NCI-H2196 (cell line): ENCODE measurements around the gene PDGFRB.

Source experiments
- DNase-seq: peaks from one replicate; lab custom pipeline; 2025; ENCODE audit not compliant: unreplicated experiment; lab: John Stamatoyannopoulos, UW

The PDGFRB gene

DNA sequence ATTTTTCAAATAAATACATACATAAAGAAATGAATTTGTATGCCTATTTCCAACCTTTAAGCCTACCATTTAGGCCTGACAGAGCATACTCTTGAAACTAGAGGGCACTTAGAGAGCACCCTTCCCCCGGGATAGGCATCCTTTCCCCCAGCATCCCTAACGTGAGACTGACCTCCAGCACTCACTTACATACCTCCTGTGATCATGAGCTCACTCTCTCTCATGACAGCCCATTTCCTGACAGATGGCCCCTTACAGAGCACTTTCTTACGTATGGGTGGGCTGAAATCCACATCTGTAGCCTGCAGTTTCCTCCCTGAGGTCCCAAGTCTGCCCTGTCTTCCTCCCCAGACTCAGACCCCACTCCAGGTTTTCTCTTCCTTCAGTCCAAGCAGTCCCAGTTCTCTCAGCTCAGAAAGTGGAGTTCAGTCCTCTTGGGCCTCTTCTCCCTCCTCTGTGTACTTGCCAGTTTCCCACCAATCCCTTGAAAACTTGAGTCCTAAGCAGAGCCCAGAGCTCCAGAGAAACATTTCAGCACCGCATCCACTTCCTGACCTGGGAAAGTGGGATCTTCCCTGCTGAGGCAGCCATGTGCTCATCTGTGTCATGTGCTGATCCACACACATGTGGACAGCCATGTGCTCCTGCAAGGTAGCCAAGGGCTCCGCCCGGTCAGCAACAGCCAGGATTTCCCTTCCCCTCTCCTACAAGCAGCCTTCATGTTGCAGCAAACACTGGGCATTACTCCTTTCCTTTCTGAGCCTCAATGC, 8.8 kb upstream of the PDGFRB start:
- DNase-seq: no peak

DNA sequence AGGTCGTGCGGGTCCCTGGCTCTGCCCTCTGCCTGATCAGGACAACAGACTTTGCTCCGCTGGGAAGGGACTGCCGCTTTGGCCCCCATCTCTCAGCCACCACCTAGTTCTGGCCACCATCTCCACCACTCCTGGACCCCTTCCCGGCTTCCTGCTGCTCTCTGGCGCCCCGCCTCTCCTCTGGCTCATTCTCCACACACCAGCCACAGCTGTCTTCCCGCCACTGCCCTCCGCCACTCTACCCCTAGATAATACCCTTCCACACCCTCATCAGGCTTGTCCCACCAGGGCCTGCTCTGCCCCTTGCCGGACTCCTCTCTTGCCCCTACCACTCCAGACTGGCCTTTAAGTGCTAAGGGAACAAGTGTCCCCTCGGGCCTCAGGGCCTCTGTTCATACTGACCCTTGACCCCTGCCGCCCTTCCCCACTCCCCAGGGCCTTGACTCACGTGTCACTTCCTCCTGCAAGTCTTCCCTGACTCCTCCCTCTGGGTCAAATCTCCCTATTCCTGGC, 8.0 kb upstream of the PDGFRB start:
- DNase-seq: no peak

GRCh38 chr5:150163035-150163434, 7.4 kb upstream of the PDGFRB start:
- DNase-seq: peak; percentile 2

- no peak for DNase-seq
Observed at GRCh38 chr5:150162142-150162513, 6.5 kb upstream of the PDGFRB start.

DNA sequence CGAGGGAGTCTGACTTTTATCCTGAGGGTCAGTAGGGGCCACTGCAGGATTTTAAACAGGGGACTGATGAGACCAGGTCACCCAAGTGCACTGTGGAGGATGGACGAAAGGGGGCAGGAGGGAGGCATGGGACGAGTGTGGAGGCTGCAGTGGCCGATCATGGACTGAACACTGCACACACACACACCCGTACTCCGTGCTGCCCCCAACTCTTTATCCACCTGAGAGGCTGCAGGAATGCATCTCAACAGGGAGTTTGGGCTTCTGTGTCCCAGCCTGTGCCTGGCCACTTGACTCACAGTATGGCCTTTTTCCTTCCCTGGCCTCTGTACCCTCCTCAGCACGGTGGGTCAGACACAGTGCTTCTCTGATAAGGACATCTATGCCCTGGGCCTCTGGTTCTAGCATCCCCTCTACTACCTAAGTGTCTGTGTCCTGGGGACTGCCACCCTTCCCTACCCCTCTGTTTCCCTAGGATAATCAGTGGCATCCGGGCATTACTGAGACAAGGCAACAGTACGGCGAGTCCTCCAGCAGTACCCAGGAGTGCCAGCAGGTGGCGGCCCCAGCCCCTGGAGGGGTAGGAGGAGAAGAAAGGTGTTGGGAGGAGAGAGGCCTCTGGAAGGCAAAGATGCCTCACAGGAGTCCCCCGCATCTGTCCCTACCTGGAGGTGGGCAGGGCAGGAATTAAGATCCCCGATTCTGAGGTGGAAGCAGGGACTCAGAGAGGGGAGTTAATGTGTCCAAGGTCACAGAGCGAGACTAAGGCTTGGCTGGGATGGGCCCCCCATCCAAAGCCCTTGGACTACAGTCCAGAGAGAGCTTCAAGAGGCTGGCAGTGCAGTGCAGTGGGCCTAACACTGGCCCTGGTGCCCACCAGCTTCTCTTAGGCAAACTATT, 5.8 kb upstream of the PDGFRB start:
- peak; percentile 82 for DNase-seq

GRCh38 chr5:150160448-150161081, 4.9 kb upstream of the PDGFRB start:
- DNase-seq: no peak

- no peak for DNase-seq
Observed at GRCh38 chr5:150159741-150160179, 4.1 kb upstream of the PDGFRB start.

DNA sequence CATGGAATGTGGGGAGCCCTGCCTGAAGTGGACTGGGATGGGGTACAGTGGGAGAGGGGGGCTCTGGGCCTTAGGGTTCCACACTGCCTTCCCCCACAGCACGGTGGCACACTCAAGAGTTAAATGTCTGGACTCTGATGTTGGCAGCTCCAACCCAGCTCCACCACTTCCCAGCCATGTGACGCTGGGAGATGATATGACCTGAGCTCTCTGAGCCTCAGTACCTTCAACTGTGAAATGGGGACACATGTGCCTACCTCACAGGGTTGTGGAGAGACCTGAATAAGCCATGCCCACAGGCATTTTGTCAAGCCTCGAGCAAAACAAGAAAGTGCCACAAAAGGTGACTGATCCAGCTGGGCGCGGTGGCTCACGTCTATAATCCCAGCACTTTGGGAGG, 3.4 kb upstream of the PDGFRB start:
- no peak for DNase-seq

DNA sequence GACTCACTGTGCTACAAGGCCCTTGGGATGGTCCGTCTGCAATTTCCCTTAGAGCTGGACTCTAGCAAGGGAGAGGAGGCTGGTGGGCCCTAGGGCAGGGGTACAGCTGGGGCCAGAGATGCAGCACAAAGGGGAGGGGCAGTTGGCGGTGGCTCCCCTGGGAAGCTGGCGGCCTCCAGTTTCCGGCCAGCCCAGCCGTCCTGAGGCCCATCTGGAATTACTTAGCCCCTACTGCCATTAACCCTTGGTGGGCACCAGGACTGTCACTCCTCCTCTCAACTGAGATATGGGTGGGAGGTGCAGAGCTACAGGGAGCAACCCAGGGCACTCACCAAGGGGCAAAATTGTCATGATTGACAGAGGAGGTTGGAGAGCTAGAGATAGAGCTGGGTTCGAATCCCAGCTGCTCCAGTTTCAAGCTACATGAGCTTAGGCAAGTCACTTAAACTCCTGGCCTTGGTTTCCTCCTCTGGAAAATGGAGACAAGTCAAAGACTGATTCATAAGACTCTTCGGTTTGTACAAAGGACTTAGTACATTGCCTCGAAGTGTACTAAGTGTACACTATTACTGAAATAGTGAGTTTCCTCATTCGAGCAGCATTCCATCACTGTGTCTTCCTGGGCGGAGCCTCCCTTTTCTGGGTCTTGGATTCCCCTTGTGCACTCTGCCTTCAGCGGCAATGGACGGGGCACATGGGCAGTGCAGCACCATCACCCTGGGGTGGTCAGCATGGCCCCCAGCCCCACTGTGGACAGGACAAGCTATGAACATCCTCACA, 2.7 kb upstream of the PDGFRB start:
- DNase-seq: no peak

DNA sequence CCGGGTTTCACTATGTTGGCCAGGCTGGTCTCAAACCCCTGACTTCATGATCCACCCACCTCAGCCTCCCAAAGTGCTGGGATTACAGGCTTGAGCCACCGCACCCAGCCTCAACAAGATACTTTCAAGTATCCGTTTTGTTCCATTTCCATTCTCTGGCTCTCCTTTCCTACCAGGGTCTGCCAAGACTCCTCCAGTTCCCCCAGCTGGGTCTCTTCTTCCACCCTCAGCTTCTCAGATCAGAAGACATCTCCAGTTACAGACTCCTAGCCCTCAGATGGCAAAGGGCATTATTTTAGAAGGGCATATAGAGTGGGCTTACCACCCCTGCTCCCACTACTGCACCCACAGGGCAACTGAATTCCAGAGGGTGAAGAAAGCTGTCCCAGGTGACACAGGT, 1.5 kb upstream of the PDGFRB start:
- DNase-seq: no peak

DNA sequence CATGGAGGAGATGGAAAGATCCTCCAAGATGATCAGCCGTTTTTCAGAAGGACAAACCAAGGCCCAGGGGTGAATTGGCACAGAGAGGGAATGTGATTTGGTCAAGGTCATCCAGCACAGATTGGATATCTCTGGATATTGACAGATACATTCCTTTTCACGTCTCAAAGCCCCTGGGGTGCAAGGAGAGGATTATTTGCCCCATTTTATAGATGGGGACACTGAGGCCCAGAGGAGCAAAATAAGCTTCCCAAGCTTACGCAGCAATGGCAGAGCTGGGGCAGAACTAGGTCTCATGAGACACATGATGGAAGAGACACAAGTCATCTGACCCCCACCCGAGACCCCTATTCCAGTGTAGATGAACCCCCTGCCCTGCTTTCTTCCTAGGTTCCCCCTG, 895 bp upstream of the PDGFRB start:
- no peak for DNase-seq

DNA sequence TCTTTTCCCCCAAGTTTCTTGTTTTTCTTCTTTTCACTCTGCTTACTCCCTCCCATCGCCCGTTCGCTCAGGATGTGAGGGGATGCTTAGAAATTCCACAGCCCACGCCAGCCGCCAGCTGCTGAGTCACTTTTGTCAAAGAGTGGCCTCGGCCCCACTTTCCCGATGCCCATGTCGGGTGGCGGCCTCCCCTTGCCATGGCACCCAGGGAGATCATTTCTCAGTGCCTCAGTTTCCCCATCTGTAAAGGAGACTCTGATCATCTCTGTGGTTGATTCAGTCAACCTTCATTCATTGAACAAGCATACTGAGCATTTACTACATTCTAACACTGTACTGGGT, 353 bp upstream of the PDGFRB start:
- DNase-seq: no peak

DNA sequence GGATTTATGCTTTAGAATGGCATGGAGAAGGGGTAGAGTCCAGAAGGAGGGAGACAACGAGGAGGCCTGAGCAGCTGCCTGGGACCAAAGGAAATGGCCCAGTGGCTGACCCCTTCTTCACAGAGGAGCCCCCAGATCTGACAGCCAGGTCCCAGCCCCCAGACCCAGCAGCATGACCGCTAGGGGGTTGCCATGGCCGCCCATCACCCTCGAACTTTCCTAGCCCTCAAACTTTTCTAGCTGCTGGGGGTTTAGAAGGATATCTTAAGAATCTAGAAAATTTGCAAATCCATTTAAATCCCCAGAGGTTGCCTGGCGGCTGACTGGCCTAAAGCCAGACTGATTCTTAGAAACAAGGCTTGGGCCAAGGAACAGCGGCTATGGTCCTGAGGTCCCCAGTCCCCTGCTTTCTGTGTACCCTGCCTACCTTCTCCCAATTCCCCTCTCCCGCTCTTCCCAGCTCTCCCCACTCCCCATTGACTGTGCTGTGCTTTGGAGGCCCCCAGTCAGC, 972 bp downstream of the PDGFRB start:
- DNase-seq: no peak

DNA sequence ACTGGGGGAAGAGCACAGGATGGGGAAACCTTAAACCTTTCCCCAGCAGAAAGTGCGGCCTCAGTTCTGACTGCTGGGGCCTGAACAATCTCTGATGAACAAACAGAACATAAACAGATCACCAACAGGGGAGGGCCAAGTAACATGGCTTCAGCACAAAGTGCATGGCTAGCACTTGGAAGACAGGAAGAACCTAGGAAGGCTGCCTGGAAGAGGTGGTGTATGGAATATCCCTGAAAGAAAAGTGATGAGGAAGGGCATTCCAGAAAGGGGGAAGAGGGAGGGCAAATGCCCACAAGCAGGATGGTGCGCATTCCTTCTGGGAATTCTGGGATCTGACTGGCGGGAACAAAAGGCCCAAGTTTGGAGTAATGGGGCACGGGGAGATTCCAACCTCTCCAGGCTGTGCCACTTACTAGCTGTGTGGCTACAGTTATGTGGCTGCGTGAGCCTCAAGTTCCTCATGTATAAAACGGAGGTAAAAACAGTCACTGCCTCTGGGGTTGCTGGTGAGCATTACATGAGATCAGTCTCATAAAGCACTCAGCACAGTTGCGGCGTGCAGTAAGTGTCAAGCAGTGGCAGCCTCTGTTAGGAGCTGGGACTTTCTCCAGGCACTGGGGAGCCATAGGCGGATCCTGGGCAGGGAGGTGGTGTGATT, 1.6 kb downstream of the PDGFRB start:
- DNase-seq: no peak

- no peak for DNase-seq
Observed at GRCh38 chr5:150153483-150153882, 2.2 kb downstream of the PDGFRB start.

GRCh38 chr5:150152636-150153462, 2.8 kb downstream of the PDGFRB start:
- no peak for DNase-seq

- no peak for DNase-seq
Observed at GRCh38 chr5:150149618-150150017, 6.0 kb downstream of the PDGFRB start.

GRCh38 chr5:150148117-150148927, 7.3 kb downstream of the PDGFRB start:
- DNase-seq: no peak
